NCI-H524 treated with DMSO at 0.1 percent for 48 hours (cell line): ENCODE measurements around the gene TBX10.
"Not testable (repeated sequence)": the region's sequence is repeated elsewhere in the genome, so short reads cannot be mapped to it uniquely, and the experiment has no call there.

Source experiments
- DNase-seq: peaks from one replicate; lab custom pipeline; 2025; lab: John Stamatoyannopoulos, UW

TBX10 gene

DNA sequence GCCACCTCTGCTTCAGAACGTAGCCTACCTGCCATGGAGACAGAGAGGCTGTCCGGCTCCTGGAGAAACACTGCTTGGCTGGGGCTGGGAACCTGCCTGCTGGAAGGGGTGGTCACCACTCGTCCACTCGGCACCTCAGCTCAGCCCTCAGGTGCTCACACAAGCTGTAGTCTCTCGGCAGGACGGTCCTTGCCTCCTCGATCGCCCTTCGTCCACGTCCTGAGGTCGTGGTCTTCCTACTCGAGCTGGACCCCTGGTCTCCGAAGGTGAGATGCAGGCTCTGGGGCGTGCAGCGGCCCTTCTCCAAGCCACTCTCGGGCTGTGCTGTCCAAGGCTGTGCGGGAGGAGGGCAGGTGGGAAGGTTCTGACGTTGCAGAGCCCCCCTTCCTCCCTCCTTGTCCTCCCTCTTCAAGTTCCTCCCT lies at the start of gene TBX10:
TBX10 (minus strand) TSS at position 326 of the 422 bp plus-strand sequence; CDS start at position 35, 291 bp downstream.
- DNase-seq, result no peak

DNA sequence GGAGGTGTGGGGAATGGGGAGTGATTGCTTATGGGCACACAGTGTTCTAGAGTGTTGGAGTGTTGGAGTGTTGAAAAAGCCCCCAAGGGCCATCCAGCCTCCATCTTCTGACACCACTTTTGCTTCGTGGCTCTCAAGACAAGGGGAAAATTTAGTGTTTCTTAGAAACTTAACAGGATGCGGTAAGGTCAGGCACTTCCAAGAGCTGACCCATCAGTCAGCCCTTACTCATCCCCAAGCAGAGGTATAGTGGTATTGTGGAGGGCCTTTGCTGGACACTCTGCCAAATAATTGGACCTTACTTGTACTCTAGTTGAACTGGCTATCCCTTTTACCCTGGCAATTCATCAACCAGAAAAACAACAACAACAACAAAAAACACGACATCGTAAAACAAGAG lies 49.6 kb upstream of the TBX10 start:
- no peak for DNase-seq

DNA sequence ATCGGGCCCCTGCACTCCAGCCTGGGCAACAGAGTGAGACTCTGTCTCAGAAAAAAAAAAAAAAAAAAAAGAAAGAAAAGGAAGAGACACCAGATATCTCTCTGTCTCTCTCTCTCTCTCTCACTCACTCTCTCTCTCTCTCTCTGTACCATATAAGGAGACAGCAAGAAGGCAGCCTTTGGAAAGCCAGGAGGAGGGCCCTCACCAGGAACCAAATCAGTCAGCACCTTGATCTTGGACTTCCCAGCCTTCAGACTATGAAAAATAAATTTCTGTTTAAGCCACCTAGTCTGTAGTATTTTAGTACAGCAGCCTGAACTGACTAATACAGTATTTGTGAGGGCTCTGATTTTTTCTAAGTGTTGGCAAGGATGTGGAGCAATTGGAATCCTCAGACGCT lies 48.4 kb upstream of the TBX10 start:
- DNase-seq, result no peak

DNA sequence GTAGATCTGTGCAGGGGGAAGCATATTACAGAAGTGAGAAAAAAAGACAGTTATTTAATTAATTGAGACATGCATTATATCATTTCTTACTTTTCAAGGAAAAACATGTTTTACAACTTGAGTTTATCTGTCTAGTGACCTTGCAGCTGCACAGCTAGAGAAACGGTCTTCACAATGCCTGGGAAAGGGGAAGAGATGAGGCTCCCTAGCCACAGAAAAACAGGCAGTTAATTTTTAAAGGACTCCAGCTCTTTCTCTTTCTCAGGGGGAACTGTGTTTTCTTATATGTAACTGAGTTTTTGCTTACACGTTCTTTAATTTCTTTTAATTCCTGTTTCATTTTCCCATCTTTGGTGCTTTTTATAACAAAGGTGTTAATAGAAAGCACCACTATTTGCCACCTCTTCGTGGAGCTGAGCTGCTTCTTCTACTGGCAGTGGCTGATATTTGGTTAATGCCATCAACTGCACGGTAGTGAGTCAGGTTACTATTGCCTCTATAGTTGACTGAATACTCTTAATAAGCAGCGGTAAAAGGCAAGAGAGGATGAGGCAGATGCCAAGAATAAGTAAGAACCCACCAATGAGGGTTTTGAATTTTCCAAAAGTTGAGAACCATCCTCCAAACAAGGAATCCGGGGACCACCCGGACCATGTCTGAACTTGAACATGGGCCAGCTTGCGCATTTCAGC lies 46.2 kb upstream of the TBX10 start:
- not testable (repeated sequence) for DNase-seq

DNA sequence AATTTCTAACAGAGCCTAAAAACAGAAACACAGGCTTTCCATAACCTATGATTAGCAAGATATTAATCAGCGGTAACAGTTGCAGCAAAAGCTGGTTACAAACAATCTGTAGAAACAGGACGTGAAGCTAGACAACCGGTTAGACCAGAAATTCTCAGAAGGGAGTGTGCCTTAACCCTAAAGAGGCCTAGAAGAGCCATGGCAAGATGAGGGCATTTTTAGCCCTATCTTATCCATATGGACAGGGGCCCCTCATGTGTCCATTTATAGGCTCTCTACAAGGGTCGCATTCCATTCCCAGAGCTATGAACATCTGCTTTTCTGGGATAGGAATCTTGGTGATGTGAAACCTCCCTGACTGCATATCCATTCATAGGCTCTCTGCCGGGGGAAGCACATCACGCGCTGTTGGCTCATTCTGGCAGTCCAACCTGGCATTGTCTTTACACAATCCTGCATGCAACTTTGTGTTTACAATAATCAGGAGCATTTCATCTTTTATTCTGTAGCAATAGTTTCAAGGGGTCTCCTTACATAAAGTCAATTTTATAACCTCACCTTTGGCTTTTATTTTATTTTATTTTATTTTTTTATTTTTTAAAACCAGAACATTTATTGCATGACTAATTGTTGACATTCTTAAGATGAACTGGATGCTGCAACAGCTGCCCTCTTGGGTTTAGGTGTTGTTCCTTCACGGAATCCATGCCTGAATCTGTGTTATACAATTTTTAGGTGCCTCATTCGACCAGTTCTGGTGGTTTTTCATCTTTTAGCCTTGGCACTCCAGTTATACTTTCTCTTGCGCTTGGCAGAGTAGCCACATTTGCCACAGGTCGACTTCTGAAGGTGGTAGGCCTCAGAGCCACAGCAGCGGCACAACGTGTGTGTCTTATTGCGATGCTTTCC lies 42.8 kb upstream of the TBX10 start:
- not testable (repeated sequence) for DNase-seq

GRCh38 chr11:67680696-67681470 lies 41.3 kb upstream of the TBX10 start:
- no peak for DNase-seq

GRCh38 chr11:67675058-67675747 lies 35.6 kb upstream of the TBX10 start:
- no peak for DNase-seq

- DNase-seq, result no peak
These were observed 34.9 kb upstream of the TBX10 start, which contains the start of gene ALDH3B2 for GRCh38 chr11:67674442-67674871. Gene ALDH3B2 (minus strand): TSS chr11:67674623. CDS start chr11:67666935, 7,688 bp downstream.

GRCh38 chr11:67673902-67674301 lies 34.3 kb upstream of the TBX10 start:
- no peak for DNase-seq

GRCh38 chr11:67673358-67673757 lies 33.8 kb upstream of the TBX10 start:
- DNase-seq, result no peak

- DNase-seq, result no peak
These were observed 31.6 kb upstream of the TBX10 start for GRCh38 chr11:67671211-67671520.

- no peak for DNase-seq
These were observed 31.0 kb upstream of the TBX10 start for GRCh38 chr11:67670316-67671210.

DNA sequence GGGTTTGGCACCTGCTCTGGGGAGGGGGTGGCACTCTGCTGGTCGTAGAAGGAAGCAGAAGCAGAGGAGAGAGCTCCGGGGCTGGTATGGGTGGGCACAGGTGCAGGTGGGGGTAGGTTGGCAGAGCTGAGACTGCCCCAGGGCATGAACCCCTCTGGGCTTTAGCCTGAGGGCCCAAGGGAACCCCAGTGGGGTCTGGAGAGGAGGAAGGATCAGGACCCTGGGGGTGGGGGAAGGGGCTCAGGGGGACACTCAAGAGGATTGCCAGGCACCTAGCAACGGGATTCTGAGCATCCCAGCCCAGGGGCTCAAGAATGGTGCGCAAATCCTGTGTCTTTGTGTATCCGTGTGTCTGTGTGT lies 28.6 kb upstream of the TBX10 start:
- DNase-seq, result no peak

GRCh38 chr11:67667490-67668191 lies 28.1 kb upstream of the TBX10 start:
- no peak for DNase-seq

DNA sequence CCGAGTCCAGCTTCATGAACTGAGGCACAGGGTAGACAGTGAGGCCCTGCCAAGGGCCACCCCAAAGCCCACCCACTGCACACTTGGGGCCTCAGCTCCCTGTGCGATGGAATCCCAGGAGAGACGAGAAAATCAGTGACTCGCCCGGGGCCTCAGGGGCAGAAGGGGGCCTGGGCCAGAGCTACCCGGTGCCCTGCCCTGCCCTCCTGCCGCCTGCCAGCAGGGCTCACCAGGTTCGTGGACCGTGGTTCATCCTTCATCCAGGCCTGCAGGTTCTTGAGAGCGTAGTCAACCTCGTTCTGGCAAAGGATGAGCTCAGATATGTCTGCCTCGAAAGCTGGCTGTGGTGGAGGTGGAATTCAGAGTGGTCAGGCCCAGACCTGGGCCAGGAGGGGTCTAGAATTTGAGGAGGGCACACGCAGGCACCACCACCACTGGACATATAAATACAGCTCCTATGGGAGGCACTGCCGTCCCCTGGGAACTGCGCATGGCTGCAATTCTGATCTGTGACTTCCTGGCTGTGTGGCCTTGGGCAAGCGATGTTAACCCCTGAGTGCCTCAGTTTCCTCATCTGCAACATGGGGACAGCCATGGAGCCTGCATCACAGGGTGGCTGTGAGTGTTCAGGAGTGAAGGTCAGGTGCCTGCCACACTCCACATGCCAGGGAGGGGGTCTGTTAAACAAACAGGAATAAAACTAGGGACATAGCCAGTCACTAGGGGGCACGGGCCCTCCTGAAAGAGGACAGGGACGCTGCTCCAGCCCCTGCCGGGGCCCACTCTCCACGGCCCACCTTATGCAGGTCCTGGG lies 27.3 kb upstream of the TBX10 start:
- no peak for DNase-seq

GRCh38 chr11:67666303-67666645 lies 26.7 kb upstream of the TBX10 start:
- no peak for DNase-seq

- no peak for DNase-seq
These were observed 26.2 kb upstream of the TBX10 start for GRCh38 chr11:67665541-67666302.

DNA sequence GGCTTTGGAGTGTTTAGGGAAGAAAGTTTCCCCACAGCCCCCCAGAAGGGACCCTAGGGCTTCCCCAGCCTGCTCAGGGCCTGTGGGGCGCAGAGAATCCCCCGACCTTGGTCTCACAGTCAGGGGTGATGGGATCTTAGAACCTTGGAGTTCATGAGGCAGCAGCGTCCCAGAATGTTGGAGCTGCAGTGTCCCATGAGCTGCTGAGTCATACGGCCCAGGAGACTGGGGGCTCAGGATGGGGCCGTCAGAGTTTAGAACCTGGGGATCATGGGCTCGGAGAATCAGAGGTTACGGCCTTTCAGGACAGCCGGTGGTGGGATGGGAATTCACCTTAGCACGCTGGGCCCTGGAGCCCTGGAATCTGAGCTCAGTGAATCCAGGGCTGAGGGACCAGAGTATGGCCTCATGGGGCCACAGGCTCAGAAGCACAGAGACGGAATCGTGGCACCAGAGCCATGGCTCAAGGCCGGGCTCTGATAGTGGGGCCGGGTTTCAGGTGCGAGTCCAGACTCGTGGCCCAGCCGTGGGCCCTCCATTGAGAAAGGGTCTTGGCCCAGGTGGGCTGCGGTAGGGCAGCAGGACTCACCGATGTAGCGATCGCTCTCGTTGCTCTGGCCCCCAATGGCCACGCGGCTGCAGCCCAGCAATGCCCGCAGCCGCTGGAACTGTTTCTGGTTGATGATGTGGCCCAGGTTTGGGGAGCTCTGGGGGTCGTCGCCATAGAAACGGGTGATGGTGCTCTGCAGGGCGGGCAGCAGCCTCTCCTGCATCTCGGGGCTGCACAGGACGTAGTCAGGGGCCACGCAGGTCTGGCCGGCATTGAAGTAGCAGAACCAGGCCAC lies 25.4 kb upstream of the TBX10 start:
- no peak for DNase-seq
